Keratinocyte (primary cell): ENCODE results near the gene SIK2.

ENCODE experiments used
- EZH2 ChIP-seq: IDR thresholded peaks from one replicate; pipeline ENCODE4 v1.6.1; 2012; ENCODE audit warnings: inconsistent platforms, mild to moderate bottlenecking, low read length, moderate library complexity
- TF ChIP-seq, protein P1 (sequence below), 3 experiments: IDR thresholded peaks in 1 of 3; conservative IDR thresholded peaks in 1 of 3; optimal IDR thresholded peaks in 1 of 3; 2 replicates in 2 of 3; 3 replicates in 1 of 3; pipeline versions ENCODE3 to v1.5.1; 2011; ENCODE audit warnings: low read length in 3 of 3, mild to moderate bottlenecking in 3 of 3, moderate library complexity in 2 of 3, control low read depth in 1 of 3, inconsistent platforms in 1 of 3; ENCODE audit not compliant: insufficient read depth in 2 of 3; ENCODE audit errors: extremely low read depth in 1 of 3

DNA sequence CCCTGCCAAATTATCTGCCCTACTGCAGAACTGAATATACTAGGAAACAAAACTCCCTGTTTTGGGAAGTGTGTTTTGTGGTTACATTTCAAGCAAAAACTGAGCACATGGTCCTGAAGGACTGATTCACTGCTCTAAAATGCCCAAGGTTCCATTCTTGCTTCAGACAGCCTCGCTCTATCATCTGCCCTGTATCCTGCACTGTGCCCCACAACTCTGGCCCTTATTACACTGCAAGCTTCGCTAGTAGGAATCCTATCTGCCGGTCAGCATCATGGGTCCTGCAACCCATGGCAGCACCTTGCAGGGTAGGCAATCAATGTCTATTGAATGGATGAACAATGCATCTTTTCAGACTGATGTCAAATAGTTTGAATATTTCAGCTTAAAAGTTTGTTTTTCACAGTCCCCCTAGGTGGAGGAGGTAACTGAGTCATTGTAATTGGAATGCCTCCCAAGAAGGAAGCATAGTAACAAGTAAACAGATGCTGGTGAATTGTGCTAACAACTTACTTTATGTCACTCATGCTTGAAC is 40.4 kb upstream of the SIK2 start:
- TF ChIP-seq, protein P1, sequence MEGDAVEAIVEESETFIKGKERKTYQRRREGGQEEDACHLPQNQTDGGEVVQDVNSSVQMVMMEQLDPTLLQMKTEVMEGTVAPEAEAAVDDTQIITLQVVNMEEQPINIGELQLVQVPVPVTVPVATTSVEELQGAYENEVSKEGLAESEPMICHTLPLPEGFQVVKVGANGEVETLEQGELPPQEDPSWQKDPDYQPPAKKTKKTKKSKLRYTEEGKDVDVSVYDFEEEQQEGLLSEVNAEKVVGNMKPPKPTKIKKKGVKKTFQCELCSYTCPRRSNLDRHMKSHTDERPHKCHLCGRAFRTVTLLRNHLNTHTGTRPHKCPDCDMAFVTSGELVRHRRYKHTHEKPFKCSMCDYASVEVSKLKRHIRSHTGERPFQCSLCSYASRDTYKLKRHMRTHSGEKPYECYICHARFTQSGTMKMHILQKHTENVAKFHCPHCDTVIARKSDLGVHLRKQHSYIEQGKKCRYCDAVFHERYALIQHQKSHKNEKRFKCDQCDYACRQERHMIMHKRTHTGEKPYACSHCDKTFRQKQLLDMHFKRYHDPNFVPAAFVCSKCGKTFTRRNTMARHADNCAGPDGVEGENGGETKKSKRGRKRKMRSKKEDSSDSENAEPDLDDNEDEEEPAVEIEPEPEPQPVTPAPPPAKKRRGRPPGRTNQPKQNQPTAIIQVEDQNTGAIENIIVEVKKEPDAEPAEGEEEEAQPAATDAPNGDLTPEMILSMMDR (optimal IDR thresholded peaks at IDR 0.05 in 1 of 3, IDR thresholded peaks at IDR 0.05 in 1 of 3, conservative IDR thresholded peaks at IDR 0.05 in 1 of 3; ENCODE audit: extremely low read depth in 1 of 3, insufficient read depth in 2 of 3, low read length in 3 of 3): no peak
- no peak for TF ChIP-seq EZH2
